OCI-LY1 (cell line): Measurements from ENCODE around the gene TMEM181.

Source experiments
- CTCF ChIP-seq: fragments of 200-600 bp; sonication (generic), shearing (Covaris generic); IDR thresholded peaks from 2 replicates; pipeline ENCODE4 v1.5.1; 2017; ENCODE audit warnings: mild to moderate bottlenecking, antibody characterized with exemption, low read length, moderate library complexity, mixed read lengths
- EZH2 ChIP-seq: fragments of 200-600 bp; sonication (generic), shearing (Covaris generic); IDR thresholded peaks from 2 replicates; pipeline ENCODE4 v1.8.0; 2017; ENCODE audit warnings: borderline replicate concordance, mixed run types, mild to moderate bottlenecking, antibody characterized with exemption, low read length, moderate library complexity, mixed read lengths

DNA sequence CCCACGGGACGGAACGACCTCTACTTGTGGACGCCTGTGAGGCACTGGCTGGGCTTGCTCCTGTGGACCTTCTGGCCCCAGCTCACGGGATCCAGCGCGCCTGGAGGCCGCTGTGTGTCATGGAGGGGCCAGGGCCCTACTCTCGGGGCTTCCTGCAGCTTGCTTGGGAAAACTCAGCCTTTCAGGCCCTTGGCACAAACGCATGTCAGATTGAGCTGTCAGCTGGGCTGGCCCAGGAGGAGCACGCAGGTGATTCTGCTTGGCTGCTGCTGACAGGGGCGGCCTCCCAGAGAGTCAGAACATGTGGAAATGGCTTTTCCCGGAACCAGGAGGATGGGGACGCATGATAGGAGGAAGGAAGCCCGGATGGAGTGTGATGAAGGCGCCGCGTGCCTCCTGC is 39.7 kb downstream of the TMEM181 start:
- TF ChIP-seq CTCF (no peak), EZH2 (no peak)
